GM21528 (cell line): ENCODE measurements around the gene FOXP2.
"Not testable (repeated sequence)": the region's sequence is repeated elsewhere in the genome, so short reads cannot be mapped to it uniquely, and the experiment has no call there.

Experiments used
- ATAC-seq: cut with Tn5 transposase; IDR thresholded peaks from one replicate; pipeline ENCODE4 v1.9.1; 2021; ENCODE audit warnings: mild to moderate bottlenecking, moderate library complexity; ENCODE audit not compliant: unreplicated experiment, low FRiP score

The FOXP2 gene

DNA sequence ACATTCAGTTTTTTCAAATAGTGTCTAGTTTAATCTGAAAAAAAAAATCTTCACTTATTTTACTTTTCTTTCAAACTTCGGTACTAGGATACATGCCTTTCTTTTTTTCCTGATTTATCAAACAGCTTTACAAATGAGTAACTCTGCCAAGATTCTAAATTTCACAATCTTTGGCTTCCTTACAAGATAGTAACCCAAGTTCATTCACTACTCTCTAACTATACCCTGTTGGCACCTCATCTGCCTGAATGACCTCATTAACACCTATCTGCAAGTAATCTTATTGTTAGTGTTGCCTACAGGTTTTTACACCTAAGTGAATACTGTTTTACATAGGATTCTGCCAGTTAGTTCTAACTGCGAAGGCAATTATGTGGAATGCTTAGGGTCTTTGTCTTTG lies 159.8 kb downstream of the FOXP2 start:
- no peak for ATAC-seq

DNA sequence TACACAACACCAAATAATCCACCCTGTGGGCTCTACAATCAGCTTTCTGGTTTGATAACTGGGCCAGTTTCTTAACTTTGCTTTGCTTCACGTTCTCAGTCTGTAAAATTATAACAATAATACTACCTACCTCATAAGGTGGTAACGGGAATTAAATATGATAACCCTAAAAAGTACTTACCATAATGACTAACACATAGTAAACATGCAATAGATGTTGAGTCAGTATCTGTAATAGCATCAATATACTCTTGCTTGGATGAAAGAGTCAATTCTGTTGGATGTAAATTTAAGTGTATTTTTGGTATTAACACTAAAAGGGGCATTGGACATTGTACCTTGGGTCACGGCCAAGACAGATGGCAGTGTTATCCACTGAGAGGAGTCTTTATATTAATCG lies 160.5 kb downstream of the FOXP2 start:
- no peak for ATAC-seq

- not testable (repeated sequence) for ATAC-seq
These were observed 166.3 kb downstream of the FOXP2 start for GRCh38 chr7:114580963-114581362.

- ATAC-seq = no peak
These were observed 173.9 kb downstream of the FOXP2 start for GRCh38 chr7:114588506-114588905.

DNA sequence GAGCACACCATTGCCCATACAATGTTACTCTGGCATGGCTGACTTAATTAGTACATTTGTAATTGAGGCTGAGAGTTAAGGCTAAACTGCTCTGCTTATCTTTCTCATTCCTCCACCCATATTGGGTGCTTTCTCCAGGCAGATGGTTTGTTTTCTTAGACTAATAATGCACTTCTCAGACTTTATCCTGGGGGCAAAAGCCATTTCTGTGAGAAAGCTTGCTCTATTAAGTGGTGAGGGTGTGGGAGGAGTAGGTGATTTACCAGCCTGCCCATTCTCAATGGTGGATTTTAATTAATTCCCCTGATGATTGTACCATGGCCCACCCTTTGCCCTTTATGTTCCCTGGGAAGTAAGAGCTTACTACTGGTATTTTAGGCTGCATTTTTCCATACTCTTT lies 174.8 kb downstream of the FOXP2 start:
- ATAC-seq = no peak

- ATAC-seq = no peak
These were observed 175.7 kb downstream of the FOXP2 start for GRCh38 chr7:114590298-114590697.

DNA sequence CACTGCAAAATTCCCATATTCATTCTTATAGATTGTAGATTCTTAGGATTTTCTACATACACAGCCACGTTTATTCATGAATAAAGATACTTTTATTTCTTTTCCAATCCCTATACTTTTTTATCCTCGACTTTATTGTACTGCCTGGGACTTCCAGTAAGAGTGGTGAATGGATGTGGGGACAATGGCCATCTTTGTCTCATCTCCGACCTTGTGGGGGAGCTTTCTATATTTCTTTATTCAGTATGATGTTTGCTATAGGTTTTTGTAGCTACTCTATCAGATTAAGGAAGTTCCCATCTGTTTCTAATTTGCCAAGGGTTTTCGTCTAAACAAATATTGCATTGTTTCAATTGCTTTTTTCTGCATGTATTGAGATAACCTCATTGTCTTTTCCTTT lies 184.3 kb downstream of the FOXP2 start:
- ATAC-seq = no peak

GRCh38 chr7:114606100-114606499 lies 191.5 kb downstream of the FOXP2 start:
- no peak for ATAC-seq

GRCh38 chr7:114608822-114609221 lies 194.2 kb downstream of the FOXP2 start:
- not testable (repeated sequence) for ATAC-seq

- ATAC-seq = no peak
These were observed 205.6 kb downstream of the FOXP2 start for GRCh38 chr7:114620208-114620607.

DNA sequence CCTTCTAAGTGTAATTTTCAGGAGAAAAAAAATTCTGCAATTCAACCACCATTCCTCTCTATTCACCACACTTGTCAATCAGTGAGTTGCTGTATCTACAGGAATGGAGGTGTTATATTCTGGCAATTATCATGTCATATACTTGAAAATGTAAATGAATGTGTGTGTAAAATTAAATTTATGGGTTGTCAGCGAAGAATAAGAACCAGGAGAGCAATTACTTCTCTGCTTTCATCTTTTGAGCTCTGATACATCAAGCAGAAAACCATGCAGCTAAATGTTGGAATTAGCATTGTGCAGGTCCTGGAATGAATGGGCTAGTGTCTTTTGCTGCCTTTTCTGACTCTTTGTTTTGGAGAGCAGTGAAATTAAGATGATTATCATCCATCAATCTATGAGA lies 207.6 kb downstream of the FOXP2 start:
- no peak for ATAC-seq

- no peak for ATAC-seq
These were observed 208.5 kb downstream of the FOXP2 start for GRCh38 chr7:114623146-114623545.

DNA sequence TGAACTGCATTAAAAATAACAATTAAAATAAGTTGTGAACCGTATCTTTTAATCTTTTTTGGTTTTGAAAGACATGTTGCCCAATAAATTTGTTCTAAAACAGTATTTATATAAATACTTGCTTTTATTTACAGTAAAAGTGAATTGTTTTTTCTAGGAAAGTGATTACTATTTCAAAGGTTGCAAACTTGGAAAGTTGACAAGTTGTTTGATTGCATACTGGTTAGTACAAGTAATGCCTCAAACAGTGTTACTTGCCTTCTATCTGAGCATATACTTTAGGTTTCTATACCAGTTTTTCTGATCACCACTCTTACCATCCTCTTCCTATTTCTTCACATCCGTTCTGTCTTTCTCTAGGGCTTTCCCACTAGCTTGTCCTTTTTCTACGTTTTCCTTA lies 212.6 kb downstream of the FOXP2 start:
- no peak for ATAC-seq

DNA sequence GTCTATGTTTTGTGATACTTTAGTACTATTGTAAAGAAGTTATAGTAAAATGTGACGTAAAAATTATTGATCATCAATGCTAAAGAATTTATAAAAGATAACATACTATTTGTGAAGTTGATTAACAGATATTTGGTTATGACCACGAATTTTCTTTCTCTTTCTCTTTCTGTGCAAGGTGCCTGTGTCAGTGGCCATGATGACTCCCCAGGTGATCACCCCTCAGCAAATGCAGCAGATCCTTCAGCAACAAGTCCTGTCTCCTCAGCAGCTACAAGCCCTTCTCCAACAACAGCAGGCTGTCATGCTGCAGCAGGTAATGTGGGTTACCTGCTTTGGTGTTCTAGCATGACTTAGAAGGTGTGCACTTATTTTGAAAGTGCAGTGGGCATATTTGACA lies 213.7 kb downstream of the FOXP2 start:
- ATAC-seq = no peak

GRCh38 chr7:114629762-114630161 lies 215.1 kb downstream of the FOXP2 start:
- ATAC-seq = no peak

GRCh38 chr7:114630201-114630990 lies 215.8 kb downstream of the FOXP2 start:
- no peak for ATAC-seq

DNA sequence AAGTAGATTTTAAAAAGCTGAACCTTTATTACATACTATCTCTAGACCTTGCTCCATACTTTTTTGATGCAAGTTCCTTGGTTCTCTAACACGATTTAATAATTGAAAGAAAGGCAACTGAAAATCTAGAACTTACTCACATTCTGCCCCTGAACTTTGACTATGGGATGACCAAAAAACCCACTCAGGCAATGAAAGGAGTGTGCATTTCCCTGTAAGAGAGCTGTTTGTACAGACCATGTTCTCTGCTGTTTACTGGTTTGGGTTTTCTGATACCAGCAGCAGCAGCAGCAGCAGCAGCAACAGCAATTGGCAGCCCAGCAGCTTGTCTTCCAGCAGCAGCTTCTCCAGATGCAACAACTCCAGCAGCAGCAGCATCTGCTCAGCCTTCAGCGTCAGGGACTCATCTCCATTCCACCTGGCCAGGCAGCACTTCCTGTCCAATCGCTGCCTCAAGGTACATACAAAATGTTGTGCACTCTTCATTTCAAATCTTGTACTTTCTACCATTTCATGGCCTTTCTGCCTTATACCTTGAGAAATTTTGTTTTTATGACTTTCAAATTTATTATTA lies 216.7 kb downstream of the FOXP2 start:
- ATAC-seq = no peak

DNA sequence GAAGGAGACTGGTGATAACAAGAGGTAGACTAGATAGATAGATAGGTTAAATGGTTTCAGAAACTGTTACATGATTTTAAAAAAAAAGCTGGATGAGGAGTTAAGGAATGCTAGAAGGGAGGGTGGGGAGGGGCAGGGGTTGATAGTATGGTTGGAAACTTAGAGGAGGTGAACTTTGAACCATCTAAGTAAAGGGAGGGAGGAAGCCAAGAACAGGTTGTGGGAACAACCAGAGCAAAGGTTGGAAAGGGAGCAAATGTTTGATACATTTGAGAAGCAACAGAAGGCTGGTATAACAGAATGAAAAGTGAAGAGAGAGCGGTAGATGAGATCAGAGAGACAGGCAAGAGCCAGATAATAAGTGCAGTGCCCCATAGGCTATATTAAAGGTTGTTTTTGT lies 224.8 kb downstream of the FOXP2 start:
- no peak for ATAC-seq

GRCh38 chr7:114644455-114644854 lies 229.8 kb downstream of the FOXP2 start:
- no peak for ATAC-seq

DNA sequence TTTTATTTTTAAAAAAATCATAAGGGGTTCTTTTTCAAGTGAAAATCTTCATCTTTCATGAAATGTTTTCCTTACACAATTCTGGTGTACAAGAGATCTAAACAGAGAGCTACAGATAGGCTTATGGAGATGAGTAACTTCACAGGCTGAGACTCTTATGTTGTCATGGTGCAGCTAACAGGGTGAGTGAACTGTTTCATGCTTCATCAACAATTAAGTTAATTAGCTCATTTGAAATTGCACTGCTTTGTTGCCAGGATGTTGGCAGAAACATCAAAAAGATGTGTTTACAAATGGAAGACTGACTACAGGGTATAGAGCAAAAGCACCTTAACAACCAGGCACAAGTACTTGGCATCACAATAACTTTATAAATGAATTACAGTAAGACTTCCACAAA lies 230.8 kb downstream of the FOXP2 start:
- no peak for ATAC-seq

- ATAC-seq = no peak
These were observed 232.9 kb downstream of the FOXP2 start for GRCh38 chr7:114647518-114647917.

DNA sequence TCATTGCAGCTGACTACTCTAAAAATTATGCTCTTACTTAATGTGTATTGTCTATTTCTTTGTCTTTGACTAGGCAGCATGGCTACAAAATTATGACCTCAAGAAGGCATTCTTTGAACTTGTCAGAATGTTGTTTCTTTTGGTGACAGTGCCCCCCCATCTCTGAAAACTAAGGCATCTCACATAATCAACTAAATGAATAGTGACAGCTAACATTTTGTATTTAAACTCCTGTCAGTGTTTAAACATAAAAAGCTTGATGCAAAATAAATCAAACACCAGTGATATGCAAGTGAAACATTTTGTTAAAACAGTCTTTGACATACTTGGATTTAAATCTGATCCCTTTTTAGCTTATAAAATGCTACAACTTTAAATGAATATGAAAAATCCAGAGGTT lies 233.5 kb downstream of the FOXP2 start:
- ATAC-seq = no peak
